AG09309 (cell line): ENCODE data around the gene PSTPIP1.

Experiments used
- DNase-seq: peaks from one replicate; pipeline ENCODE4 v3.0.0-alpha.2; 2010; ENCODE audit warnings: low read depth
- H3K4me3 ChIP-seq: 2 replicates; pipeline ENCODE4 v1.5.1; 2011; ENCODE audit warnings: mild to moderate bottlenecking, low read depth, low read length, moderate library complexity; ENCODE audit not compliant: control insufficient read depth
- CTCF ChIP-seq: IDR thresholded peaks from 2 replicates; pipeline ENCODE4 v1.5.1; 2011; ENCODE audit warnings: mild to moderate bottlenecking, low read depth, low read length, inconsistent platforms; ENCODE audit not compliant: insufficient read depth, control insufficient read depth; ENCODE audit errors: missing control alignments

Gene PSTPIP1

GRCh38 chr15:77057072-77057471, 62.1 kb downstream of the PSTPIP1 start:
- H3K4me3 ChIP-seq, result no peak overlapping the region
- no peak for TF ChIP-seq CTCF

GRCh38 chr15:77057685-77058084, 62.8 kb downstream of the PSTPIP1 start:
- TF ChIP-seq CTCF, result no peak
- H3K4me3 ChIP-seq, result no peak overlapping the region
- DNase-seq, result no peak

More at GRCh38 chr15:77057072-77057471, 62.1 kb downstream of the PSTPIP1 start:
- no peak for DNase-seq

GRCh38 chr15:77058468-77058867, 63.5 kb downstream of the PSTPIP1 start:
- no peak overlapping the region for H3K4me3 ChIP-seq
- TF ChIP-seq CTCF, result no peak
- no peak for DNase-seq

GRCh38 chr15:77059786-77060361, 64.9 kb downstream of the PSTPIP1 start:
- no peak overlapping the region for H3K4me3 ChIP-seq
- no peak for TF ChIP-seq CTCF
- no peak for DNase-seq

- no peak for TF ChIP-seq CTCF
- H3K4me3 ChIP-seq, result no peak overlapping the region
- DNase-seq, result no peak
These were observed 65.6 kb downstream of the PSTPIP1 start for GRCh38 chr15:77060546-77060945.

GRCh38 chr15:77063249-77063648, 68.3 kb downstream of the PSTPIP1 start:
- no peak overlapping the region for H3K4me3 ChIP-seq
- DNase-seq, result no peak
- TF ChIP-seq CTCF, result no peak

- no peak for TF ChIP-seq CTCF
- DNase-seq, result no peak
- no peak overlapping the region for H3K4me3 ChIP-seq
These were observed 69.1 kb downstream of the PSTPIP1 start for GRCh38 chr15:77064063-77064462.
